Neutrophil (primary cell): ENCODE data around the gene LDHAL6B.

Experiments used
- H3K27ac ChIP-seq: fragments of 200-600 bp; sonication (generic); 2 replicates; pipeline ENCODE4 v1.5.1; 2016; ENCODE audit warnings: mild to moderate bottlenecking, moderate library complexity
- H3K27me3 ChIP-seq: fragments of 200-600 bp; sonication (generic); 2 replicates; pipeline ENCODE4 v1.6.0; 2016; ENCODE audit warnings: mild to moderate bottlenecking
- H3K36me3 ChIP-seq: fragments of 200-600 bp; sonication (generic); 2 replicates; pipeline ENCODE4 v1.5.1; 2017
- H3K4me1 ChIP-seq, 2 experiments: fragments of 200-600 bp in 1 of 2; sonication (generic) in 1 of 2; 1 replicate in 1 of 2; 2 replicates in 1 of 2; pipeline versions ENCODE4 v1.5.1 to v1.6.1; 2013 to 2016; ENCODE audit warnings: low read depth in 1 of 2, low read length in 1 of 2, mild to moderate bottlenecking in 1 of 2, moderate library complexity in 1 of 2; ENCODE audit not compliant: control insufficient read depth in 1 of 2, insufficient read depth in 1 of 2
- H3K4me3 ChIP-seq, 2 experiments: fragments of 200-600 bp in 1 of 2; sonication (generic) in 1 of 2; 1 replicate in 1 of 2; 2 replicates in 1 of 2; pipeline ENCODE4 v1.5.1; 2013 to 2016; ENCODE audit warnings: low read depth in 1 of 2, low read length in 1 of 2, mild to moderate bottlenecking in 1 of 2, moderate library complexity in 1 of 2
- H3K9me3 ChIP-seq: fragments of 200-600 bp; sonication (generic); 2 replicates; pipeline ENCODE4 v1.5.1; 2016
- CTCF ChIP-seq: fragments of 200-600 bp; sonication (generic); IDR thresholded peaks from 2 replicates; pipeline ENCODE4 v1.5.1; 2016; ENCODE audit warnings: antibody characterized with exemption

Gene LDHAL6B

DNA sequence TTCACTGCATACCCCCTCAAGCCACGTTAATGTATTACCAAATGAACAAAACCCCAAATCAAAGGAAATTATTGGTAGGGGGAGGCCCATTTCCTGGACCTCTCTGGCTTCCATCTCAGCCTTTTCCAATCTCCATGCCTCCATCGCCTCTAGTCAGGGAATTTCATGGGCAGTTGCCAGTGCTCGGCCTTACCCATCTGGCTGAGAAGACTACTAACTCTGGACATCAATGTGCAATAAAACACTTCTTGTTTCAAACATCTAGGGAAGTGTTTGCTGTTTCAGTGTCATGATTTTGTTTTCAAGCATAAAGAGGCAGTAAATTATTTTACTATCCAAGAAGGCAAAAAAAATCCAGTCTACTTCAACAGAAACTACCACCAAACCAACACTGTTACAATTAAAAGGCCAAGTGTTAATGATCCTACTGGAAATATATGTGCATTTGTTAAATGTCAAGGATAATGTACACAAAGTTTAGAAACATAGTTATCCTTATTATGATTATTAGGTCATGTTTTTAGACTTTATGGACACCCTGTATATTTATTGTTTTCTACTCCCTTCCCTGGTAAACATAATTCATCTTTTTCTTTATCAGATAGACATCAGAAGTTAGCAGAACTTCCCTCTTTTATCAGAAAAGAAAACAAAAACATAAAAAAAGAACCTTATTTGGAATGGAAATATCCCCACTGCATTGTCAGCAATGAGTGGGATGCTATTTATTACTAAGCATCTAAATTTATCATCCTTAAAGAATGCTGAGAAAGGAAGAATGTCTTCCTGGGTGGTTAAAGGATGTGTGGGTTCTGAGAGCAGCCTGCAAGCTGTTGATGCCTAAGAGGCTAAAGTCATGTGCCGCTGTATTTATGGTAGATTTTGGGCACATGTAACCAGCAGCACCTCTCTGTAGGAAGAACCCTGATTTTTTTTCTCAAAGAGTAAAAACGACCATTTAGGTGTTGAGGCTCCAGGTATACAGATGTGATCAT, 15.2 kb downstream of the LDHAL6B start:
- no peak overlapping the region for H3K27ac ChIP-seq

DNA sequence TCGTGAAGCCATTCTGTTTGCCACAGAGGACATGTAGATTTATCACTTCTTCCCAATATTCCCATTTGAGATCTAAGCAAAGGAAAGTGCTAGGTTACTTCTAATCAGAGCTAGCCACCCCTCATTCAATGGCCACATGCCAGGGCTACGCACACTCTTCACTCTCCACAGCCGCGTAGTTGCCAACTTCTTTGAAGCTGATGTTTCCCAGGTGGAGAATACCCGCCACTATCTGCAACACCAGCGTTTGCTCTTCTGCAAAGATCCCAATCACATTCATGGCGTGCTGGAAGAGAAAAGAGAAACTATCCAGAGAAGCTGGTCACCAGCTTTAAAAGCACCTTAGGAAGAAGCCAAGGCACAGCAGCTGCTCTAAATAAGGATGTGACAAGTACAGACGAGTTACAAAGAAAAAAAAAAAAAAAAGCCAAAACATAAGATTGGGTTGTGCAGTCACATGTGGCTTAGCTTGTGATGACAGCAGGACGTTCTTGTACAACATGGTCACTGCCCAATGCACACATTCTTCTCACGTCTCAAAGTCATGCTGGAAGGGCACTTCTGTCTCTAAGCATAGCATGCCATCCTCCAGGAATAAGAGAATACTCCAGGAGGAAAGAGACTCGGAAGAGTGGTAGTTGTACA, 16.4 kb downstream of the LDHAL6B start:
- Histone ChIP-seq H3K4me1 (no peaks in the 10 kb centered on the region), H3K9me3 (no peaks in the 10 kb centered on the region), H3K36me3 (no peaks in the 10 kb centered on the region), H3K27me3 (peaks cover 6% of the 10 kb centered on the region), H3K4me3 (no peak overlapping the region), H3K27ac (no peak overlapping the region)
- TF ChIP-seq CTCF: no peak

More for the DNA sequence above, 15.2 kb downstream of the LDHAL6B start:
- TF ChIP-seq CTCF: no peak
- H3K4me1 ChIP-seq: no peaks in the 10 kb centered on the region
- H3K36me3 ChIP-seq: no peaks in the 10 kb centered on the region
- no peaks in the 10 kb centered on the region for H3K9me3 ChIP-seq
- no peaks in the 10 kb centered on the region for H3K27me3 ChIP-seq
- no peak overlapping the region for H3K4me3 ChIP-seq

DNA sequence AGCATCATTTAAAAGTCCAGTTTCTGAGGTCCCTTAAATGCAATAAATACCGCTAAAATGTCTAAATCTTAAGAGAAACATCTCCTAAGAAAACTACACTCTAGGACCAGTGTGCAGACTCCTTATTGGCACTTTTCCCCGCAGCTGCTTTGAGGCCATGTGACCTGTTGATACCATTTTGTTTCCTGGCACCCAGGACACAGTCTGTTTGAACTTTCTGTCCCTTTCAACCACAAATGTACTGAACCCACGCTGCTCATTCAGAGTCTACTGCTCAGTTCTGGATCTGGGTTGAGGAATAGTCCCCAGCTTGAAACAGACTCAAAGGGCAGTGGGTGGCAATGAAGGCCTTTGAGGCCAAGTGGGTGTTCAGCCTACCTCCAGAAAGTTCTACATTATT, 17.1 kb downstream of the LDHAL6B start:
- Histone ChIP-seq H3K36me3 (no peaks in the 10 kb centered on the region), H3K4me1 (no peaks in the 10 kb centered on the region)

DNA sequence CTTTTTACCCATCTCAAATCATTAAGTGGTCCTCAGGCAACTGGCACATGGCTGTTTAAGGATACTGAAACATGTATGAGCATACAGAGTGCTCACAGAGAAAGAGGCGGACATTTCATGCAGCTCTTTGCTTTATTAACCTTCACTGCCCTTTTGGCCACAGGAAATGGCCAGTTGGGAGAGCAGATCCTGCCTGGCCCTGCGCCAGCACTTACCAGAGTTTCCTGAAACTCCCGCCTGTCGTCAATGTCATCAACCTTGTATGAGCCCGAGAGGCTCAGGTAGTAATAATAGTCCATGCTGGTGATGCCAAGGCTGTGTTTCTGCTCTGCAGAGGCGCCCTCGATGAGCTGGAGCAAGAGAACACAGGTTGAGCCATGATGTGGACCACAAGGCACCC, 17.8 kb downstream of the LDHAL6B start:
- H3K4me3 ChIP-seq: no peak overlapping the region
- no peaks in the 10 kb centered on the region for H3K9me3 ChIP-seq
- peaks cover 6% of the 10 kb centered on the region for H3K27me3 ChIP-seq
- no peak for TF ChIP-seq CTCF
- no peaks in the 10 kb centered on the region for H3K36me3 ChIP-seq
- H3K27ac ChIP-seq: no peak overlapping the region
- H3K4me1 ChIP-seq: no peaks in the 10 kb centered on the region

More for the DNA sequence above, 17.1 kb downstream of the LDHAL6B start:
- no peak overlapping the region for H3K4me3 ChIP-seq
- no peak for TF ChIP-seq CTCF
- no peaks in the 10 kb centered on the region for H3K9me3 ChIP-seq
- H3K27me3 ChIP-seq: peaks cover 6% of the 10 kb centered on the region
- H3K27ac ChIP-seq: no peak overlapping the region

DNA sequence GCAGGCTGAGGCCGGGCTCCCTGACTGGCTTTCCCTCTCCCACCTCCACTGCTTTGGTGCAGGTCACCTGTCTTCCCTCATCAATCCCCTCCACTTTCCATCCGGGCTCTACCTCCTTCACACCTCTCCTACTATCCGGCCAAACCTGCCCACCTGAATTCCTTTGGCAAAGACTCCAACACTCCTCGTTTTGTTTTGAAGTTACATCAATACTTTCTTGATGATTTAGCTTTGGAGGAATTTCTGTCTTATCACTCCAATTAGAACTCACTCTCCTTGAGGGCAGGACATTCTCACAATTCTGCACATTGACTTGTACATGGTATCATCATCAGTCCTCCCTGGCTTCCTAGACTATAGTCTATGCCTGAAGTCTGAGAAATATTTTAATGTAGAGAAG, 20.4 kb downstream of the LDHAL6B start:
- no peaks in the 10 kb centered on the region for H3K9me3 ChIP-seq
- H3K4me1 ChIP-seq: no peaks in the 10 kb centered on the region
- no peak overlapping the region for H3K4me3 ChIP-seq
- H3K36me3 ChIP-seq: no peaks in the 10 kb centered on the region
- peaks cover 6% of the 10 kb centered on the region for H3K27me3 ChIP-seq
- no peak overlapping the region for H3K27ac ChIP-seq
- TF ChIP-seq CTCF: no peak
